ENCODE data around the gene PPP6R2.
"Not testable (repeated sequence)": the region's sequence is repeated elsewhere in the genome, so short reads cannot be mapped to it uniquely, and the experiment has no call there.

PPP6R2 gene

GRCh38 chr22:50346470-50346869, 3.3 kb downstream of the PPP6R2 start:
- TF ChIP-seq JUND (IDR thresholded peaks at IDR 0.05; ENCODE audit: low read depth) = no peak

GRCh38 chr22:50347157-50347556, 4.0 kb downstream of the PPP6R2 start:
- TF ChIP-seq JUND (IDR thresholded peaks at IDR 0.05; ENCODE audit: low read depth) = no peak
- no peak for DNase-seq (ENCODE audit: low read depth in 1 of 2, low spot score in 1 of 2)
- in situ Hi-C loops (cut with HindIII; ENCODE audit: low pct_unique_long_range_greater_than_20kb, low sequenced_read_pairs) = no loop called here

More at GRCh38 chr22:50346470-50346869, 3.3 kb downstream of the PPP6R2 start:
- DNase-seq (ENCODE audit: low read depth in 1 of 2, low spot score in 1 of 2) = no peak
- in situ Hi-C loops (cut with HindIII; ENCODE audit: low pct_unique_long_range_greater_than_20kb, low sequenced_read_pairs) = no loop called here

GRCh38 chr22:50348058-50348457, 4.9 kb downstream of the PPP6R2 start:
- no peak for TF ChIP-seq JUND (IDR thresholded peaks at IDR 0.05; ENCODE audit: low read depth)
- no peak for DNase-seq (ENCODE audit: low read depth in 1 of 2, low spot score in 1 of 2)
- in situ Hi-C loops (cut with HindIII; ENCODE audit: low pct_unique_long_range_greater_than_20kb, low sequenced_read_pairs) = no loop called here

GRCh38 chr22:50356186-50356585, 13.1 kb downstream of the PPP6R2 start:
- TF ChIP-seq JUND (IDR thresholded peaks at IDR 0.05; ENCODE audit: low read depth) = no peak
- DNase-seq (ENCODE audit: low read depth in 1 of 2, low spot score in 1 of 2) = no peak
- in situ Hi-C loops (cut with HindIII; ENCODE audit: low pct_unique_long_range_greater_than_20kb, low sequenced_read_pairs) = no loop called here

- in situ Hi-C loops (cut with HindIII; ENCODE audit: low pct_unique_long_range_greater_than_20kb, low sequenced_read_pairs) = no loop called here
- TF ChIP-seq JUND (IDR thresholded peaks at IDR 0.05; ENCODE audit: low read depth) = no peak
- no peak for DNase-seq (ENCODE audit: low read depth in 1 of 2, low spot score in 1 of 2)
Observed at GRCh38 chr22:50357222-50357621, 14.1 kb downstream of the PPP6R2 start.

- TF ChIP-seq JUND (IDR thresholded peaks at IDR 0.05; ENCODE audit: low read depth) = no peak
- no peak for DNase-seq (ENCODE audit: low read depth in 1 of 2, low spot score in 1 of 2)
- in situ Hi-C loops (cut with HindIII; ENCODE audit: low pct_unique_long_range_greater_than_20kb, low sequenced_read_pairs) = no loop called here
Observed at GRCh38 chr22:50357756-50358155, 14.6 kb downstream of the PPP6R2 start.

- TF ChIP-seq JUND (IDR thresholded peaks at IDR 0.05; ENCODE audit: low read depth) = no peak
- no peak for DNase-seq (ENCODE audit: low read depth in 1 of 2, low spot score in 1 of 2)
- in situ Hi-C loops (cut with HindIII; ENCODE audit: low pct_unique_long_range_greater_than_20kb, low sequenced_read_pairs) = no loop called here
Observed at GRCh38 chr22:50360578-50360977, 17.5 kb downstream of the PPP6R2 start.

GRCh38 chr22:50361222-50361621, 18.1 kb downstream of the PPP6R2 start:
- TF ChIP-seq JUND (IDR thresholded peaks at IDR 0.05; ENCODE audit: low read depth) = no peak
- in situ Hi-C loops (cut with HindIII; ENCODE audit: low pct_unique_long_range_greater_than_20kb, low sequenced_read_pairs) = no loop called here
- no peak for DNase-seq (ENCODE audit: low read depth in 1 of 2, low spot score in 1 of 2)

- DNase-seq (ENCODE audit: low read depth in 1 of 2, low spot score in 1 of 2) = no peak
- in situ Hi-C loops (cut with HindIII; ENCODE audit: low pct_unique_long_range_greater_than_20kb, low sequenced_read_pairs) = no loop called here
- TF ChIP-seq JUND (IDR thresholded peaks at IDR 0.05; ENCODE audit: low read depth) = no peak
Observed at GRCh38 chr22:50361688-50362087, 18.6 kb downstream of the PPP6R2 start.

GRCh38 chr22:50363166-50363802, 20.2 kb downstream of the PPP6R2 start:
- TF ChIP-seq JUND (IDR thresholded peaks at IDR 0.05; ENCODE audit: low read depth) = no peak
- DNase-seq (ENCODE audit: low read depth in 1 of 2, low spot score in 1 of 2) = no peak
- in situ Hi-C loops (cut with HindIII; ENCODE audit: low pct_unique_long_range_greater_than_20kb, low sequenced_read_pairs) = no loop called here

- DNase-seq (ENCODE audit: low read depth in 1 of 2, low spot score in 1 of 2); in situ Hi-C loops (cut with HindIII; ENCODE audit: low pct_unique_long_range_greater_than_20kb, low sequenced_read_pairs): not testable (repeated sequence)
Observed at GRCh38 chr22:50363803-50364194, 20.7 kb downstream of the PPP6R2 start.

- DNase-seq (ENCODE audit: low read depth in 1 of 2, low spot score in 1 of 2) = peak in 1 of 2 experiments; percentile 19
- no peak for TF ChIP-seq JUND (IDR thresholded peaks at IDR 0.05; ENCODE audit: low read depth)
- in situ Hi-C loops (cut with HindIII; ENCODE audit: low pct_unique_long_range_greater_than_20kb, low sequenced_read_pairs) = no loop called here
Observed at GRCh38 chr22:50367778-50368500, 24.8 kb downstream of the PPP6R2 start.

- no peak for DNase-seq (ENCODE audit: low read depth in 1 of 2, low spot score in 1 of 2)
- in situ Hi-C loops (cut with HindIII; ENCODE audit: low pct_unique_long_range_greater_than_20kb, low sequenced_read_pairs) = no loop called here
- TF ChIP-seq JUND (IDR thresholded peaks at IDR 0.05; ENCODE audit: low read depth) = no peak
Observed at GRCh38 chr22:50371101-50371648, 28.0 kb downstream of the PPP6R2 start.

All from T47D (cell line).